HUES6 (cell line): ENCODE data around the gene MRPS15.

ENCODE experiments used
- H3K27ac ChIP-seq: 2 replicates; pipeline ENCODE4 v1.7.0; 2013; ENCODE audit warnings: low read depth, mild to moderate bottlenecking, low read length, inconsistent platforms
- H3K27me3 ChIP-seq: 2 replicates; pipeline ENCODE4 v1.6.1; 2013; ENCODE audit warnings: low read length; ENCODE audit not compliant: control insufficient read depth, insufficient read depth
- H3K36me3 ChIP-seq: 2 replicates; pipeline ENCODE4 v1.6.1; 2013; ENCODE audit warnings: low read length; ENCODE audit not compliant: control insufficient read depth, insufficient read depth
- H3K4me1 ChIP-seq: 2 replicates; pipeline ENCODE4 v1.6.1; 2013; ENCODE audit warnings: low read length; ENCODE audit not compliant: control insufficient read depth, insufficient read depth
- H3K4me3 ChIP-seq: 2 replicates; pipeline ENCODE4 v1.5.1; 2013; ENCODE audit warnings: low read depth, low read length
- H3K9ac ChIP-seq: one replicate; pipeline ENCODE4 v1.6.1; 2013; ENCODE audit warnings: mild to moderate bottlenecking, low read length
- H3K9me3 ChIP-seq: 2 replicates; pipeline ENCODE4 v1.6.1; 2013; ENCODE audit warnings: low read depth, low read length; ENCODE audit not compliant: control insufficient read depth, insufficient read depth

The MRPS15 gene

DNA sequence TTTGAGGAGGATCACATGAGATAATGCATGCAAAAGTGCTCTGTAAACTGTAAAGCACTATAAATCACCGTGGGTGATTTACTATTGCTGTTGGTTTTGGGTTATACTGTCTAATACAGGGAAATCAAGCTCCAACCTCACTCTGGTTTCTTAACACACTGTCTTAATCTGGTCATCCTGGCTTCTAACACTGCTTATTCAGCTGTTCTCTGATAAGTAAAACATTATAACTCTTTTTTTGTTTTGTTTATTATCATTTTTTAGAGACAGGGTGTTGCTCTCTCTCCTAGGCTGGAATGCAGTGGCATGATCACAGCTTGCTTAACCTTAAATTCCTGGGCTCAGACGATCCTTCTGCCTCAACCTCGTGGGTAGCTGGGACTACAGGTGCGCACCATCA lies 44.6 kb downstream of the MRPS15 start:
- H3K27me3 ChIP-seq = no peaks in the 10 kb centered on the region
- no peaks in the 10 kb centered on the region for H3K9me3 ChIP-seq
- no peak overlapping the region for H3K4me3 ChIP-seq
- no peak overlapping the region for H3K9ac ChIP-seq
- H3K4me1 ChIP-seq = peaks cover 4% of the 10 kb centered on the region; the same call in 1 of the 2 replicates
- H3K27ac ChIP-seq = no peak overlapping the region
- H3K36me3 ChIP-seq = peaks cover 5% of the 10 kb centered on the region; the same call in 1 of the 2 replicates

DNA sequence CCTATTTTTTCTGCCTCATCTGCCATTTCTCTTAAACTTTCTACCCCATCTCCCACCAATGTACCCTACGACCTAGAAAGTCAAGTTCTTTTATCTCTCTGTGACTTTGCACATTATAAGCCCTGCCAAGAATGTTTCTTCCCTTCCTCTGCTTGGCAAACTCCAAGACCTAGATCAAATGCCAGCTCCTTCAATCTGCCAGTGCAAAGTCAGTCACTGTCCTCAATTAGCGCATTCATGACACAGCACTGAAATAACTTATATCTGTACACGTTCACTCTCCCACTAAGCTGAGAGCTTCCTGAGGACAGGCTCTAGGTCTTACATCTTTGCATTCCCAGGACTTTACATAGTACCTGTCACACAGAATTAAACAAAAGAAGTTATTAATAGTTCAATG lies 45.0 kb downstream of the MRPS15 start:
- peaks cover 4% of the 10 kb centered on the region; the same call in 1 of the 2 replicates for H3K4me1 ChIP-seq
- no peak overlapping the region for H3K27ac ChIP-seq
- H3K36me3 ChIP-seq = peaks cover 5% of the 10 kb centered on the region; the same call in 1 of the 2 replicates
- H3K9ac ChIP-seq = no peak overlapping the region
- H3K4me3 ChIP-seq = no peak overlapping the region
- H3K27me3 ChIP-seq = no peaks in the 10 kb centered on the region
- H3K9me3 ChIP-seq = no peaks in the 10 kb centered on the region

DNA sequence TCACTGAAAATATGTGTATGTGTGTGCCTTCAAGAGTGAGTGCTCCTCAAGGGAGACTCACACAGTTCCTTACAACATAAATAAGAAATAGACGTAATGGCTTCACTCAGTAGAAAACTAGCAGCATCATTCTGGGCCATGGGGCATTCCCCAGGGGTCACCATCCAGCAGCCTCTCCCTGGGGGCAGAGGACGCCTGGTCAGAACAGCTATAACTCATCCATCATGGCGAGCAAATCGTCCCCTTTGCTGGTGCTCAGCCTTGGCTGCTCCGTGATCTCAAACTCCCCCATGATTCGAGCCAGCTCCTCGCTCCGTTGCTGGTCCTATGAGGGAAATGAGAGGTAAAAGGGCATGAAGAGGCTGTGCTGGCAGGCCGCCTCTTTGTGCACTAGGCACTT lies 46.3 kb downstream of the MRPS15 start:
- H3K9ac ChIP-seq = no peak overlapping the region
- H3K27ac ChIP-seq = no peak overlapping the region
- no peak overlapping the region for H3K4me3 ChIP-seq
- no peaks in the 10 kb centered on the region for H3K27me3 ChIP-seq
- H3K4me1 ChIP-seq = peaks cover 4% of the 10 kb centered on the region; the same call in 1 of the 2 replicates
- no peaks in the 10 kb centered on the region for H3K9me3 ChIP-seq
- peaks cover 5% of the 10 kb centered on the region; the same call in 1 of the 2 replicates for H3K36me3 ChIP-seq

DNA sequence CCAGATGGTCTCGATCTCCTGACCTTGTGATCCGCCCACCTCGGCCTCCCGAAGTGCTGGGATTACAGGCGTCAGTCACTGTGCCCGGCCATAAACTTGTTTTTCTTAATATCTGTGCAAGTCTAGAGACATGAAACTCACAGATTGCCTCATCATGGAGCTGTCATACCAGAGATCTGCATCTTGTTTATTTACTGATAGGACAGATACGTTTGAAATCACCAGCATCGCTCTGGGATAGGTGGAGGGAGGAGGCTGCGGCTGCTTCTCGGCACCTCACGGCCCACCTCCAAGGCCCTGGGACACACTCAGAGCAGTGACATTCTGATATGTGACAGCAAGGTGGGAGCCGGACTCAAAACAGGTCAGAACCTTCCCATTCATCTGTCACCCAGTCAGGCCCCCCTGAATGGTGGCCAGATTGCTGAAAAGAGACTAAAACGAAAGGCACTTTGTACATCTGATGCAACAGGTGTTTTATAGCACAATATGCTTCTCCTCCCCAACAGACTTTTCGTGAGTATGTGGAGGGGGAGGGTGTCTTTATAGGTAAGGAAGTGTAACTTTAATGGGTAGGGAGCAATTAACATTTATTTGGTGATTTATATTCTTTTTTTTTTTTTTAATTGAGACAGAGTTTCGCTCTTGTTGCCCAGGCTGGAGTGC lies 48.4 kb downstream of the MRPS15 start:
- no peaks in the 10 kb centered on the region for H3K36me3 ChIP-seq
- H3K4me3 ChIP-seq = no peak overlapping the region
- no peaks in the 10 kb centered on the region for H3K27me3 ChIP-seq
- H3K4me1 ChIP-seq = peaks cover 4% of the 10 kb centered on the region; the same call in 1 of the 2 replicates
- H3K9ac ChIP-seq = no peak overlapping the region
- no peak overlapping the region for H3K27ac ChIP-seq
- no peaks in the 10 kb centered on the region for H3K9me3 ChIP-seq

- Histone ChIP-seq H3K4me1 (no peaks in the 10 kb centered on the region), H3K9ac (no peak overlapping the region), H3K27me3 (no peaks in the 10 kb centered on the region), H3K9me3 (no peaks in the 10 kb centered on the region), H3K4me3 (no peak overlapping the region), H3K36me3 (peaks cover 3% of the 10 kb centered on the region; the same call in 1 of the 2 replicates), H3K27ac (no peak overlapping the region)
These were observed 49.8 kb downstream of the MRPS15 start for GRCh38 chr1:36414384-36414783.

DNA sequence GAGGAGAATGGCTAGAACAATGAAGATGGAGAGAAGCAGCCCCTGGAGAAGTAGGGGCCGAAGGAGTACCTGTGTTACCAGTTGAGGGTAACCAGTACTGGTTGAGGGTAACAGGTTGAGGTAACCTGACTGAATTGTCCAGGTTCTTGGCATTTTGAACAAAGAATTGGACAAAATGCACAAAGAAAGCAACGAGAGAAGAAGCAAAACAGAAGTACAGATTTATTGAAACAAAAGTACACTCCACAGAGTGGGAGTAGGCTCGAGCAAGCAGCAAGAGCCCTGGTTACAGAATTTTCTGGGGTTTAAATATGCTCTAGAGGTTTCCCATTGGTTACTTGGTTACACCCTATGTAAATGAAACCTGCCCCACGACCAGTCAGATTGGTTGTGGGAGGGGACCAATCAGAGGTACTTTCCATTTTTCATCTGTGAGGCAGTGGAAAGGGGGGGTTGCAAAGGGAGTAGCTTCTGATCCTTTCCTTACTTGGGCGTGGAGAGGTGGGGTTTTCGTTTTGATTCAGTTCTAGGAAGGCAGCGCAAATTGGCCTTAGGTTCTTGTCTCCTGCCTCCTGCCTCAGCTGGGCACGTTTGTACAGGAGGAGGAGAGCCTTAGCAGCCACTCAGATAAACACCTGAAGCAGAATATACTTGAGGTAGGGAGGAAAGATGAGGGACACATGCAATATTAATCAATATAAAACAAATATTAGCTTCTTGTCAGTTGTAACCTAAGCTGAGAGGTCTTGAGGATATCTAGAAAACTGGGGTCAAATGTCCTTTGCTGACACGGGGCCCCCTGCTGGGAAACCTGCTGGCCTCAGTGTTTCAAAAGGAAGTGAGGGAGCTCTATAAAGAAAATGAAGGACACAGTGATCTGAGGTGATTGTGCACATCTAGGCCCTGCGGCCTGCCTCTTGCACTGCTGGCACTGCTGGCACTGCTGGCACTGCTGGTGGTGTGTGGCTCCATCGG lies 52.2 kb downstream of the MRPS15 start:
- no peak overlapping the region for H3K9ac ChIP-seq
- no peaks in the 10 kb centered on the region for H3K9me3 ChIP-seq
- H3K27ac ChIP-seq = no peak overlapping the region
- no peaks in the 10 kb centered on the region for H3K4me1 ChIP-seq
- H3K4me3 ChIP-seq = no peak overlapping the region
- H3K27me3 ChIP-seq = no peaks in the 10 kb centered on the region
- H3K36me3 ChIP-seq = peaks cover 11% of the 10 kb centered on the region; the same call in 1 of the 2 replicates

GRCh38 chr1:36408479-36408878 lies 55.7 kb downstream of the MRPS15 start:
- H3K9ac ChIP-seq = no peak overlapping the region
- no peaks in the 10 kb centered on the region for H3K4me1 ChIP-seq
- H3K9me3 ChIP-seq = no peaks in the 10 kb centered on the region
- peaks cover 12% of the 10 kb centered on the region; the same call in 1 of the 2 replicates for H3K36me3 ChIP-seq
- H3K4me3 ChIP-seq = no peak overlapping the region
- H3K27me3 ChIP-seq = no peaks in the 10 kb centered on the region
- no peak overlapping the region for H3K27ac ChIP-seq

- Histone ChIP-seq H3K4me3 (no peak overlapping the region), H3K36me3 (peaks cover 12% of the 10 kb centered on the region; the same call in 1 of the 2 replicates), H3K4me1 (peaks cover 6% of the 10 kb centered on the region; the same call in 1 of the 2 replicates), H3K27ac (no peak overlapping the region), H3K9ac (no peak overlapping the region), H3K27me3 (no peaks in the 10 kb centered on the region), H3K9me3 (no peaks in the 10 kb centered on the region)
These were observed 57.7 kb downstream of the MRPS15 start for GRCh38 chr1:36406440-36406839.
